ENCODE data around the gene JAKMIP1.

Gene JAKMIP1

DNA sequence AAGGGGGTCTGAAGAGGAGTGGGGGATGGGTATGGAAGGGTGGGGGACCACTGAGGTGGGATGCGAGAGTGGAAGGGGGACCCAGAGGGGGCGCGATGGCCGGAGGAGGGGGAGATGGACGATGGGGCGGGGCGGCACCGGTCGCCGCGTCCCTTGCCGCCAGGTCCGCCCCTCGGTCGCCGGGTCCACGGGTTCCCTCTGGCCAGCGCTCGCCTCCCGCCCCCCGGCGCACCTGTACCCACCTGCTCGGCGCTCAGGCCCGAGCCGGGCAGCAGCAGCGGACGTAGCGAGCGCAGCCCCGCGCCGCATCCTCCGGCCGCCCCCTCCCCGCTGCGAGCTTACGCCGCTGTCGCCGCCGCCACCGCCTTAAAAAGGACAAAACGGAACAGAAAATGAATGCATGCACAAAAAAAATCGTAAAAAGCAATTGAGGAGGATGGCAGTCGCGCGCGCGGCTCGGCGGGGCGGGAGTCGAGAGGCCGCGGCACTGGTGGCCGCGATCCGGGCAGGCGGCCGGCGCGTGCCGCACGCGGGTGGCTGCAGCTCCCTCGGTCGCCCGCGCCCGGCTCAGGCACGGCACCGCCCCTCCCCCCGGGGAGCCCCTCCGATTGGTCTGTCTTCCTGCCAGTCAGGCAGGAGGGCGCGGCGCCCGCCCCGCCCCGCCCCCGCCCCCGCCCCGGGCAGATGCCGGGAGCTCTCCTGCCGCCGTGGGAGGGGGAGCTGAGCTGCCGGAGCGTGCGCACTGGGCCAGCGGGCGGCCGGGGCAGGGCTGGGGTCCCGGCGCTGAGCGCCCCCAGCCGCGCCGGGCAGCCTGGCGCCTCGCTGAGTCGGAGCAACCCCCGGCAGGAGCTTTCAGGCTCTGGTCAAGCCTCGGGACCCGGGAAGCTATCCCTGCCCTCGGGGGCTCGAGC lies at the start of gene JAKMIP1:
Gene JAKMIP1, minus strand, starts transcription at position 539 of the 911 bp plus-strand sequence. CDS start 87,699 bp downstream, outside the sequence.
- DNase-seq (ENCODE audit: low spot score): peak; percentile 60

DNA sequence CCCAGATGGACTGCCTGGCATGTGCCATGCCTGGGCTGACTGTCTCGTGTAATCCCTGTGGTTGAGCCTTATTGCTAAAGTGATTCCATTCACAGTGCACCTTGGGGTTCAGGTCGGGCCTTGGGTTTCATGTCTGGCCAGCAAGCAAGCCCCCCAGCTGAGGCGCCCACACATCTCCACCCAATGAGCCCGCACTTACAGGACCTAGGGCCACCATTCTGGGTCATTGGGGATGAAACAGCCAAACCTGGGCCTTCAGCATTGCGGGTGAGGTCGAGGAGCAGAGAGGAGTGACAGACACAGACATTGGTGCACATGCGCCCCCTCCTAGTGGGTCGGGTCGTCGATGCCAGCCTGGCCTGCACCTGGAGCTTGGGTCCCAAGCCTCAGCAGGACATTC lies 48.0 kb upstream of the JAKMIP1 start:
- DNase-seq (ENCODE audit: low spot score): no peak

DNA sequence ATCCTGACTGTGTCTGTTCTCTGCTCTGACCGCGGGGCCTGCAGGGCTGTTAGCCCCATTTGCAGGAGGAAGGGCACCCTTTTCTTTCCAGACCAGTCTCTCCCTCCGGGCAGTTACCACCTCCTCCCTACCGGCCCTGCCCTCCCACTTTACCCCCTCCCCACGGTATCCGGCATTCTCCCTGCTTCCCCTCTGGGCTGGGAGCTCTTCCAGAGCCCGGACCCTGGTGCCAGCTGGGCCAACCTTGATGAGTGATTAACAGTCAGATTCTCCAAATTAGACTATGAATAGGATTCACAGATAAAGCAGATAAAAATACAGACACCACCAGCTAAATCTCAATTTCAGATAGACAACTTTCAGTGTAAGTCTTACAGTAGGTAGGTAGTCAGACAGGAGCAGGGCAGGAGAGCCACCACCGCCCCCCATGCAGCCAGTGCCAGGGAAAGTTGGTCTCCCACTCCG lies 45.9 kb upstream of the JAKMIP1 start:
- no peak for DNase-seq (ENCODE audit: low spot score)

DNA sequence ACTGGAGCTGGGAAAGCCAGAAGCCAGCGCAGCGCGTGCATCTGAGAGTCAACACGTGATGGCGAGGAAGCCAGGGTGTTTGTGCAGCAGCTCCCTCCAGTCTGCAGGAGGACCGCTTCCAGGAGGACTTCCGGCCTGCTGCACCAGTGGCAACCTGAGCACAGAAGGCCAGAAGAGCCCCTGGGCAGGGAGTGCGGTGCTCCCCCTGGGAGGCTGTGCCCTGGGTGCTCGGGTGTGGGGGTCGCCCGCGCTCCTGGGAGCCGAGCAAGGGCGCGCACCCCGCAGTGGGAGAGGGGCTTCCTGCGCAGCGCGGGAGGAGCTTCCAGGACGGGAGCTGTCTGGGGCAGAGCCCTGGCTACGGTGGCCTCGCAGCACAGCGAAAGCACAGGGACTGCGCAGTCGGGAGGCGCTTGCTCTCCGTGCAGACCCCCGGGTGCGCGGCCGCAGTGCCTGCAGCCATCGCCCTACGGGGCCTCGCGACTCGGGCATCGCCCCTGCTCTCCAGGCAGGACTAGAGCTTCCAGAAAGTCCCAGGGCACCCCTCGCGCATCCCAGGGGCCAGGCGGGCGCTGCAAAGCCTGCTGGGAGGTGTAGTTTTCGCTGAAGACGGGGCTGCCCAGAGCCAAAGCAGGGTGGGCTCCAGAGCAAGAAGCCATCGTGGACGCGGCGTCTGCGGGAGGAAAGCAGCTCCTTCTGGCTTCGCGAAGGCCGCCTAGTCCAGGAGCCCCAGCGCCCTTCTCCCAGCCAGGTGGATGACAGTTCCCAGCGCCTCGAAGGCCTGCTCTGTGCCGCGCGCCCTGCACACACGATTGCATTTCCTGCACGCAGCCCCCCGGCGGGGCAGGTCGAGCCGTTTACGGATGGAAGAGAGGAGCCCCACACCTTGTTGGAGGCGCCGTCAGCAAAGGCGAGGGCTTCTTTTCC lies 45.2 kb upstream of the JAKMIP1 start:
- no peak for DNase-seq (ENCODE audit: low spot score)

DNA sequence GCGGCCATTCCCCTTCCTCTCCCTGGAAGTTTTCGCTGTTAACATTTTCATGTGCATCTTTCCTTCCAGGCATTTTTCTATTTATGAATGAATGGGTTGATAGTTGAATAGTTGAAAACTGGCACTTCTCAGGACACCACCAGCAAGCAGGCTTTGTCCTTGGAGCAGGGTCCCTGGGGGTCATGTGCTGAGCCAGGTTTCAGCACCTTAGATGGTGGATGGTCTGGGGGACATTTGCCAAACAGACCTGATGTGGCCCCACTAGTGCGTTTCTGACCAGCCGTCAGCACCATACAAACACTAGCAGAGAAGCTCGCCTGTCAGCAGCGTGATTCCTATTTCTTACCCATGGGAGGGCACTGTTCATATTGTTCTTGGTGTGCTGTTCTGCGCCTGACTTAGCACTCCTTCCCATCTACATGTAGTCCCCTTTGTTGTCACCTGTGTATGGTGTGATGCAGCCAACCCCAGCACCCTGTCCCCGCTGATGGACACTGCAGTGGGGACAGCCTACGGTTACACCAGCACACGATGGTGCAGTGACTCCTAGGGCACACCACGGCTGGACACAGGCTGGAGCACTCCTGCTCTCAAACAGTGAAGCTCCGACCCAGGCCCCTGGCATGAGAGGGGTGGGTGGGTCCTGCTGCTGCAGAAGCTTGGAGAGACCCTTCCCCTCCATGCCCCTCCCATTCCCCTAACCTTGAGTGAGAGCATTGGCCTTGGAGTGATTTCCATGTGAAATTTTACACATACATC lies 42.1 kb upstream of the JAKMIP1 start:
- DNase-seq (ENCODE audit: low spot score): no peak

DNA sequence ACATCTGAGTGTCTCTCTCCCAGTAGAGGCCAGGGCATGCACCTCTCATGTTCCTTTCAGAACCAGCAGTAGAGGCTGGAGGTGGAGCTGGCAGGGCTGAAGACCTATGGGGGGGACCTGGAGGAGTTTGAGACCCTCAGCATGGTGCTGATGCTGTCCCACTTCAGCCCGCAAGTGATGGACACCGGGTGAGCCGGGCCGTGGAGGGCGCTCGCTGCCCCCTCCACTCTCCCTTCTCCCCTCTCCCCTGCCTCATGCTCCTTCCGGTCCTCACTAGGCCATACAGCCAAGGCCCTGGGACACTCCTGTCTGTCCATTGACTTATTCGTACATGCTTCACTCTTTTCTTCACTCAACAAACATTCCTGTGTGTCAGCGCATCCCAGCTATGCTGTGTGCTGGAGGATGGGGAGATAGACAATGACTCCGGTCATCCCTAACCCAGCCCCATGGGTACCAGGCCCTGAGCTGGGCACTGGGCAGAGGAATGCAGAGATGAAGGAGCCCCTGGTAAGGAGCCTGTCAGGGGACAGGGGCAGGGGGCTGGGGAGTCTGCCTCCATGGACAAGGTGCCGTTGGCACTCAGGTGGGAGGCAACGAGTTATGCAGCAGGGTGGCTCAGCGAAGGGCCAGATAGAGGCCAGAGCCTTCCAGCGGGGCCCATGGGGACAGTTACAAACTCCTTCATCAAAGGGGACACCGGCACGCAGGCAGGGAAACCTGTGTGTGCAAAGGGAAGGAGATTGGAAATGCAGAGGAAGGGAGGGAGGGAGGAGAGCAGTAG lies 40.9 kb upstream of the JAKMIP1 start:
- DNase-seq (ENCODE audit: low spot score): no peak

DNA sequence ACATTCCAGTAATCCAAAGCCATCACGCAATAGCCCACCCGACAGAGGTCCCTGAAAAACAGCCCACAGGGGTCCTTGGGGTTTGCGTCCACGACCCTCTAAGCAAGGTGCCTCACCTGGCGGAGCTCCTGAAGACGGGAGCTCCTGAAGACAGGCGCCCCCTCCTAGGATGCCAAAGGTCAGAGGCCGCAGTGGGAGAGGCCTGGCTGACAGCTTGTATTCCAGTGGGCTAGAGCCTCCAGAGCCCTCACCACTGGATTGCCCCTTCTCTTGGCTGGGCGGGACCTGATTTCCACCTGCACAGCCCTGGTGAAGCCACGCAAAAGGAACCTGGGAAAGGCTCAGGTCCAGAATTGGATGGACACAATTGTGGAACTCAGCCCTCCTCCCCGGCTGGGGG lies 39.6 kb upstream of the JAKMIP1 start:
- DNase-seq (ENCODE audit: low spot score): no peak

DNA sequence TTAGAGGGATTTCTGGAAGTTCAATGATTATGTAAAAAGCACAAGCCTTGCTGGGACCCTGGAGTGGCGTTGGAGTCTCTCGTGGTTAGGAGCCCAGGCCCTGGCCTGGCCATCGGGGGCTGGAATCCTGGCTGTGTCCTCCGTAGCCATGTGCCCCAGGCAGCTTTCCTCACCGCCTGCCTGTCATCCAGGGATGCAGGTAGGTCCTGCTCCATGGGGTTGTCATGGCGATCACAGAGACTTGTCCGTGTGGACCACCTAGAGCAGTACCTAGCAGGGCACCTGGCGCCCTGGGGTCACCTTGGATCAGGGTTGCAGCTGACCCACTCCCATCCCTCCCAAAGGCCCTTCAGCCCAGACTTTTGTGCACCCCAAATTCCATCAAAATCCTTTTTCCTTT lies 39.1 kb upstream of the JAKMIP1 start:
- DNase-seq (ENCODE audit: low spot score): no peak

DNA sequence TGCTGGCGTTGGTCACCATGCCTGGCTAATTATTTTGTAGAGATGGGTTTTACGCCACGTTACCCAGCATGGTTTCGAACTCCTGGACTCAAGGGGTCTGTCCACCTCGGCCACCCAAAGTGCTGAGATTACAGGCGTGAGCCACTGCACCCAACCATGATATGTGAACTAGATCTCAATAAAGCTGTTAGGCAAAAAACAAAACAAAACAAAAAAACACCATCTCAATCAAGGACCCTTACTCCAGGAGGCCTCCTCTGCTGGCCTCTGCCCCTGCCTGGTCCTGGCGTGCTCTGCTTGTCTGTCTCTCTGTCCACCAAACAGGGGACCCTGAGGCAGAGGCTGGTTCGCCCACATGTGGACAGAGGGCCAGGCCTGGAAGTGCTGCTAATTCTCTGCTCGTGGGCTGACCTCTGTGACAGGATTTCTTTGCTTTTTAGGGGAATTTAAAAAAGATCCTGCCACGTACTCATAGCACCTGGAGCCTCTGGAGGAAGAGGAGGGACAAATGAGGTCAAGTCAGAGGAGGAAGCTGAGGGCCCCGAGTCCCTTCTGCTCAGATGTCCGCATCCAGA lies 36.6 kb upstream of the JAKMIP1 start:
- no peak for DNase-seq (ENCODE audit: low spot score)

DNA sequence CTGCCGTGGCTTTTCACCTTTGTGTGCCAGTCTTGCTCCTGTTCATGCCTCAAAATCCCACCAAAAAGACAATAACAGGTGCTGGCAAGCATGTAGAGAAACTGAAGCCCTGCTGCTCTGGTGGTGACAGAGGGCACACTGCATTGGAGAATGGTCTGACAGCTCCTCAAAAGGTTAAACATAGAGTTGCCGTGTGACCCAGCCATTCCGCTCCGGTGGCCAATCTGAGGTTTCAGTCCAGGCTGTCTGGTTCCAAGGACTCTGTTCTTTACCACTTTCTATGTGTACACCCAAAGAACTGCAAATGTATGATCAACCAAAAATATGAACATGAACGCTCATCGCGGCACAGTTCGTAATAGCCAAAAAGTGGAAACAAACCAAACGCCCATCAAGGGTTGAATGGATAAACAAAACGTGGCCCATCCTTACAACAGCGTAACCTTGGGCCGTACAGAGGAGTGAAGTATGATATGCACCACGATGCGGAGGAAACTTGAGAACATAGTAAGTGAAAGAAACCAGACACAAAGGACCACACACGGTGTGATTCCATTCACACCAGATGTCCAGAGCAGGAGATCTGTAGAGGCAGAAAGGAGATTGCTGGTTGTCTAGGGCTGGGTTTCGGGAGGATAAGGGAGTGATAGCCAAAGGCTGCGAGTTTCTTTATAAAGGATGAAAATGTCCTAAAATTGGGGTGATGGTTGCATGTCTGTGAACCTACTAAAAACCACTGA lies 35.7 kb upstream of the JAKMIP1 start:
- DNase-seq (ENCODE audit: low spot score): no peak

DNA sequence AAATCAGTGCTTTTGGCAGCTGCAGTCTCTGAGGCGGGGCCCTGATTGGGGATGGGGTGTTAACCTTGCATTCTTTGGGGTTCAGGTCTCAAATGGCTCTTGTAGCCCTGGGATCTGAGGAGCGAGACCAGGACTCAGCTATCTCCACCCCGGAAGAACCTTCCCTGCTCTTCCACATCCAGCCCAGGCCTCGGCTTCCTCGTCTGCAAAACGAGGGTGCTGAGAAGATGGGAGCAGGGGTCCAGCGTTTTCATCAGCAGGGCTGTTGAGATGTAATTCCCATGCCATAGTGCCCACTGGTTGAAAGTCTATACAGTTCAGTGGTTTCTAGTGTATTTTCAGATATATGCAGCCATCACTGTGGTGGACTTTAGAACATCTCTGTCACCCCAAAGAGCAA lies 34.7 kb upstream of the JAKMIP1 start:
- DNase-seq (ENCODE audit: low spot score): no peak

DNA sequence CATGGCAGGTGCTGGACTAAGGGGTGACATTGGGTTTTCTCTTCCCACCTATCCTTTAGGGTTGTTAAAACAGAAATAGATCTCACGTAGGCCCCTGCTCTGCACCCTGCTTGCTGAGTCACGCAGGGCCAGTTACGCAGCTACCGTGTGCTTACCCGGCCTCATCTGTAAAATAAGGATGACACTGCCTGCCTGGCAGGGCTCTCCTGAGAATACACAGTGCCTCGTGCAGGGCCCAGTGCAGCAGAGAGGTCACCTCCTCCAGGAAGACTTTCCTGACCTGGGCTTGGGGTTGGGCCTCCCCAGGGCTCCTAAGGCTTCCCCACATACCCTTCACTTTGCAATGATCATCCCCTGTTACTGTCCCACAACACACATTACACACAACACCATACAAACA lies 33.6 kb upstream of the JAKMIP1 start:
- no peak for DNase-seq (ENCODE audit: low spot score)

DNA sequence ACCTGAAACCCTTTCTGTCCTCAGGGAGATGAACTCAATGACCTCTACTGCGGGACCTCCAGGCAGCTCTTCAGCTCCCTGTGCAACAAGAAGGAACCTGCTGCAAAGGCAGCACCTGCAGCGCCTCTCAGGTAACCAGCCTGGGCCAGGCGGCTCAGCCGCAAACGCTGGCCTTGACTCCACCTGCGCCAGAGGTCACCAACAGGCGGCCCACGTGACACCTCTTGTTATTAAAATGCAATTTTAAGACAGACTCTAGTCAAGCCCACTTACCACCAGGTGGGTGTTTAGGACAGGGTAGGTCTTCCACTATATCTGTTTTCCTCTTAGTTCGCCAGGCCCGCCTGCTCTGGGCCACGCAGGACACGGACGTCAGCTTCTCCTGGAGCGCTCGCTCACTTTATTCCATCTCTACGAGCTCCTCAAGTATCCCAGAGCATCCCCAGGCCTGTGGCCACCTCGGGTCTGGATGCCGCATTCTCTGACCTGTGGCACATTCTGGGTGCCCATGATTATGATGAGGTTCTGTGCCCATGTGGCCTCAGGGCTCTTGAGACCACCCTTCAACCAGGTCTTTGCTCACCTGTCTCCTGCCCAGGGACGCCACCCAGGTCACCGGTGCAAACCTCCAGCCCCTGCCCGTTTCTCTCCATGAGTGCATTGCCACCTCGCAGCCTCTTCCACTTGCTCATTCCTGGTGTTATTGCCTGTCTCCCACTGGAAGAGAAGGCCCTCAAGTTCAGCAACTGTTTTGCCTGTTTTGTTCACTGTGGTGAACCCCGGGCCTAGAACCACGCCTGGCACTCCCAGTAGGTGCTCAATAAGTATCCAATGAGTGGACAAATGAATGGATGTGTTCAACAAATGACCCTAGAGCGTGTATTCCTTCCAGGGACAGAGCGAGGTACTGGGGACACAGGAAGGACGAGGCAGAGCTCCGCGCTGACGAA lies 32.8 kb upstream of the JAKMIP1 start:
- DNase-seq (ENCODE audit: low spot score): no peak

DNA sequence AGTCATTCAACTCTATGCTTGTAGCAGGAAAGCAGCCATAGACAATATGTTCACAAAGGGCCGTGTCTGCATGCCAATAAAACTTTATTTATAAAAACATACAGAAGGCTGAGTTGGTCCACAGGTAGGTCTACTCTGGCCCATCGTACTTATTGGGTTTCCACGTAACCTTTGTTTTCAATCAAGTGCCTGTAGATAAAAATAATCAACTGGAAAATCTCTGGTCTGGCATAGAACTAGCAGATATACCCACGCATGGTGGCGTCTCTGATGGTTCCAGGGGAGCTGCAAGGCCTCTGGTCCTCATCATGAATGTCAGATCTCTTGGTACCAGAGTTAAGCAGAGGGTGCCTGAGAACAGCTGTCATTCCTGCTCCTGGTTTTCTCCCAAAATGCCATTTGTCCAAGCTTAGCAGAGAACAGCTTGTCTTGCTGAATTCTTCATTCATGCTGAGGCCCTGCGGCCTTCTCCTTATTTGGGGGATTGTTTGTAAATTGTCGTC lies 31.4 kb upstream of the JAKMIP1 start:
- DNase-seq (ENCODE audit: low spot score): no peak

DNA sequence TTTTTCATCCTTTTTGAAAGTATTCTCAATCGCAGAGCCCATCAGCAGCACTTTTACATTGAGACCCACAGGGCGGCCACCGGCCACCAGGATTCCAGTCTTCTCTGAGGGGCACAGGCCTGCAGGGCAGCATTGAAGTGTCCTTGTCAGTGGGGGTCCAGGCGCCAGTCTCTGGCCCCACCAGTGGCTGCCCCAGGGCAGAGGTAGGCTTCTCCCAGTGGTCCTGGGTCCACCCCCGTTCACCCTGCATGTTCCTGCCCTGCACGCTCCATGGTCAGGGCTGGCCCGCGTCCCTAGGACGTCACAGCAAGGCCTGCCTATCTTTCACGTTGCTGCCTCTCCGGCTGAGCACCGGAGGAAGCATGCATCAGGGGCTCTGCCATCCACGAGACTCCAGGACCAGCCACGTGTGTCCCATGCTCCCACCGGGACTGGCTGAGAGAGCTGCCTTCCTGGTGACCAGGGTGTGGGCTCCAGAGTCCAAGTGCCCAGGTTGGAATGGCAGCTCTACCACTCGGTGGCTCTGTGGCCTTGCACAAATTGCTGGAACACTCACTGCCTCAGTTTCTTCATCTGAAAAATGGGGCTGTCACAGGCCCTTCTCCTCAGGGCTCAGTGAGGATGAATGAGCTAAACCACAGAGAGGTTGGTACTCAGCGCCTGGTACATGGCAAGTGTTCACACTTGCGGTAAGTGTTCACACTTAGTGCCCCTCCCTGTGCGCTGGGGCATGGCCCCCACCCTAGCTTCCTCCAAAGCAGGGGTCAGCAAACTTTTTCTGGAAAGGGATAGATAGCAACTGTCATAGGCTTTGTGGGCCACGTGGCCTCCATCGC lies 30.7 kb upstream of the JAKMIP1 start:
- DNase-seq (ENCODE audit: low spot score): no peak

DNA sequence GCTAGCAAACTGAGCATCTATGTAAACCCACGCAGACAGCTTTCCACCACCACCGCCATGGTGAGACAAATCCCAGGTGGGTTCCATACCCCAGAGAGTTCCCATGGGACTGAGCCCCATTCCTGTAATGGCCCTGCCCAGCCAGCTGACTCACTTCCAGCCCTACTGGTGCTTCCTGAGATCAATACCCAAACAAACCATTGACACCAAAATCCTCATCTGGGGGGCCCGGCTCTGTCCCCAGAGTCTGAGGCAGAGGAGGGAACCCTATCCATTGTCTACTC lies 30.1 kb upstream of the JAKMIP1 start:
- no peak for DNase-seq (ENCODE audit: low spot score)

DNA sequence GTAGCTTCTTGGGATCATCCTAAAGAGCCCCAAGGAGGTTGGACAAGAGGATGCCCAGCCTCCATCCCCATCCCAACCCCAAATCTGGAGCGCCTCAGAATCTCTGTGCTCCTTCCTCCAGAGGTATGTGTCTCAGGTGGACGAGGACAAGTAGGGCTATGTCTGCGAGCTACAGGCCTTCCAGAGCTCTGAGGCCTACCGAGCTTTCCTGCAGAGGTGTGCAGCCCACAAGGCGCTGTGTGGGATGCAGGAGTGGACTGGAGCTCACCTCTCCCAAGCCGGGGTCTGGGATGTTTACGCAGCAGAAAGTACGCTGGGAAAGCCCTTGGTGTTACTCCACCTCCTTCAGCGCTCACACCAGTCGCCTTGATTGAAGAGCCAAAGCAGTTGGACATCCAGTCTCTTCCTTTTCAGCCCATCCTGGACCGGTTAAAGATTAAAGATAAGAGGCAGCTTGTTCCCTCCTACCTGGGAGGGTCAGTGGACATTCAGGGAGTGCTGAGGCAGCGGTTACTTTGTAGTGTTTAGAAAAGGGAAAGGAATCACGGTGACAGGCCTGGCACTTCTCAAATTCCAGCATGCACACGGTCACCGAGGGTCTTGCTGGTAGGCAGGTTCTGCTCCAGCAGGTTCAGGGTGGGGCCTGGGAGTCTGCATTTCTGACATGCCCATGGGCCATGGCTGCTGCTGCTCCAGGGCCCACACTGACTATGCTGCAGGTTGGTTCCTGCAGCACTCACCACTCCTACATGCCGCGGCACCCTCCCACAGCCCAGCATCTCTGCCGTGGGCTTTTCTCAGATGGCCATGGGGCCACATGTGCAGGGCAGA lies 29.5 kb upstream of the JAKMIP1 start:
- DNase-seq (ENCODE audit: low spot score): no peak
